Measurements from ENCODE around the gene PDHB. TPM values are rescaled to one million over a fixed set of nuclear protein-coding genes. Genes with fewer than 3 reads are reported as not detected.

PDHB gene
- total and polyA plus RNA-seq, 10 of the 15 experiments (the other 5 are each of a cell fraction or from before 2014, with no cell fraction given), result 62.9 to 224 (median 93.2) TPM

- no peak for TF ChIP-seq RELB (IDR thresholded peaks at IDR 0.05; ENCODE audit: low read depth)
These were observed 15.4 kb downstream of the PDHB start (continued) for GRCh38 chr3:58418227-58418626.

- ChIA-PET CTCF (interaction anchor here (0.6 to 5.9 kb wide), 9 partner anchors 13 to 233 kb away, joined by 3 to 112 read pairs (median 9); partner anchors contain the start of genes HTD2, PXK and RPP14), POLR2A (no interaction called here), SMC1A (ENCODE audit: uncharacterized antibody, unreplicated experiment) (interaction anchor here (0.8 to 7.5 kb wide), 8 partner anchors 16 to 109 kb away, joined by 3 to 81 read pairs (median 10); partner anchors contain the start of genes HTD2, PDHB, PXK and RPP14), RAD21 (ENCODE audit: unreplicated experiment) (interaction anchor here (0.8 to 2.9 kb wide), 3 partner anchors 65 to 229 kb away, joined by 3 to 35 read pairs (median 3); no protein-coding TSS in a partner anchor)
- DNase-seq (ENCODE audit: low read depth, low spot score) (no peak), FAIRE-seq (no peak), ATAC-seq (no peak)
- in situ Hi-C loops (cut with MboI), result no loop called here
- no peak overlapping the region for H3K4me2 ChIP-seq (ENCODE audit: control insufficient read depth, insufficient read depth)
- intact Hi-C loops (cut with micrococcal nuclease; ENCODE audit: unreplicated experiment), result no loop called here
- no peaks in the 10 kb centered on the region for H3K9me3 ChIP-seq (replicated peaks; ENCODE audit: control insufficient read depth, insufficient read depth, low read length)
- no peak overlapping the region for H3K4me3 ChIP-seq
- no peaks in the 10 kb centered on the region for H3K27me3 ChIP-seq (replicated peaks in 1 of 2; ENCODE audit: control insufficient read depth in 2 of 2, insufficient read depth in 2 of 2, low read length in 1 of 2)
- WGBS (ENCODE audit: insufficient coverage, insufficient replicate concordance, low lambda C conversion rate, missing lambda C conversion rate), result 93% methylated on average over 2 of the region's 2 CpGs
- no peak overlapping the region for H3K9ac ChIP-seq (ENCODE audit: control insufficient read depth, insufficient read depth, low read length)
- no peaks in the 10 kb centered on the region for H3K79me2 ChIP-seq (ENCODE audit: control insufficient read depth, insufficient read depth, low read length)
- no peak overlapping the region for H3K27ac ChIP-seq (ENCODE audit: control insufficient read depth, insufficient read depth)
- peaks cover 3 to 4% of the 10 kb centered on the region in 2 experiments; a peak in 2 of 4 replicates for H3K36me3 ChIP-seq (ENCODE audit: control insufficient read depth in 2 of 2, insufficient read depth in 2 of 2, low read length in 1 of 2)
- BruUV-seq (replicated peaks), result no TSS peak
- H2AFZ ChIP-seq (ENCODE audit: control insufficient read depth, low read depth, low read length), result no peak overlapping the region
- H3K4me1 ChIP-seq (ENCODE audit: control insufficient read depth, insufficient read depth, low read length), result peaks cover 24% of the 10 kb centered on the region
- no peaks in the 10 kb centered on the region for H4K20me1 ChIP-seq (ENCODE audit: control insufficient read depth, insufficient read depth)
- TF ChIP-seq GABPA (IDR thresholded peaks at IDR 0.05; ENCODE audit: low read depth) (no peak), CBFB (IDR thresholded peaks at IDR 0.05; ENCODE audit: low read depth) (no peak), ZNF24 (IDR thresholded peaks at IDR 0.05) (no peak), MAX (IDR thresholded peaks at IDR 0.05; ENCODE audit: low read depth, low read length) (no peak), SIX5 (IDR thresholded peaks at IDR 0.05; ENCODE audit: low read depth, low read length, severe bottlenecking) (no peak), TCF12 (IDR thresholded peaks at IDR 0.05; ENCODE audit: low read depth, low read length) (no peak)
These were observed 16.6 kb downstream of the PDHB start for GRCh38 chr3:58417075-58417474.

All from GM12878 (cell line).